Ascending aorta (tissue), 2 donors: ENCODE measurements around the gene ADORA1. TPM values are rescaled to one million over a fixed set of nuclear protein-coding genes. Genes with fewer than 3 reads are reported as not detected.

ENCODE experiments used
- DNase-seq, 2 donors: peaks; one replicate each; pipeline ENCODE4 v3.0.0-alpha.2; 2019; ENCODE audit warnings: low spot score in 2 of 2
- H3K27ac ChIP-seq, 2 donors: fragments of 200-600 bp; sonication (generic); one replicate each; pipeline ENCODE4 v1.5.1; 2016 to 2017; ENCODE audit warnings: mild to moderate bottlenecking in 1 of 2
- H3K27me3 ChIP-seq: fragments of 200-600 bp; sonication (generic); one replicate; pipeline ENCODE4 v1.5.1; 2017
- H3K36me3 ChIP-seq, 2 donors: fragments of 200-600 bp; sonication (generic); one replicate each; pipeline ENCODE4 v1.5.1; 2016
- H3K4me1 ChIP-seq, 2 donors: fragments of 200-600 bp; sonication (generic); one replicate each; pipeline ENCODE4 v1.5.1; 2016 to 2017; ENCODE audit warnings: mild to moderate bottlenecking in 1 of 2
- H3K4me3 ChIP-seq, 2 donors: fragments of 200-600 bp; sonication (generic); one replicate each; pipeline ENCODE4 v1.5.1; 2016 to 2017; ENCODE audit warnings: mild to moderate bottlenecking in 1 of 2
- H3K9me3 ChIP-seq, 2 donors: fragments of 200-600 bp; sonication (generic); one replicate each; pipeline ENCODE4 v1.5.1; 2016
- CTCF ChIP-seq, 3 experiments: fragments of 200-600 bp in 2 of 3; fragments of 450-650 bp in 1 of 3; sonication (generic) in 2 of 3; IDR thresholded peaks; one replicate each; pipeline ENCODE4 v1.5.1; 2016 to 2019; ENCODE audit warnings: antibody characterized with exemption in 3 of 3, mild to moderate bottlenecking in 1 of 3, moderate library complexity in 1 of 3
- intact Hi-C: fragments of 100-400 bp; cut with DNase I; formaldehyde crosslinking; loops from one replicate; pipeline ENCODE4 v1.15.1; 2023
- total RNA-seq: library from RNA; depleted of rRNA; stranded (reverse); fragments of >200 nt; gene quantifications from one replicate; pipeline ENCODE4 v1.1.0, GENCODE V29; 2016

ADORA1 gene
- total RNA-seq, 1 donor from 2014 or later = 2.0 TPM

- TF ChIP-seq CTCF (IDR thresholded peaks at IDR 0.05) = no peak
- H3K4me3 ChIP-seq = no peak overlapping the region
- no peak for DNase-seq
- no peaks in the 10 kb centered on the region for H3K27me3 ChIP-seq
- no peaks in the 10 kb centered on the region for H3K4me1 ChIP-seq
- no peak overlapping the region for H3K27ac ChIP-seq
- H3K36me3 ChIP-seq = no peaks in the 10 kb centered on the region
- H3K9me3 ChIP-seq = no peaks in the 10 kb centered on the region
- intact Hi-C loops = no loop called here
Measured at GRCh38 chr1:203190949-203191348, 63.4 kb downstream of the ADORA1 start.

- no peaks in the 10 kb centered on the region for H3K27me3 ChIP-seq
- no peaks in the 10 kb centered on the region for H3K36me3 ChIP-seq
- DNase-seq = no peak
- no peak overlapping the region for H3K4me3 ChIP-seq
- no peak for TF ChIP-seq CTCF (IDR thresholded peaks at IDR 0.05)
- H3K9me3 ChIP-seq = no peaks in the 10 kb centered on the region
- H3K27ac ChIP-seq = no peak overlapping the region
- peaks cover 0 to 6% of the 10 kb centered on the region in 2 donors for H3K4me1 ChIP-seq
- intact Hi-C loops = no loop called here
Measured at GRCh38 chr1:203196371-203196770, 68.8 kb downstream of the ADORA1 start.

GRCh38 chr1:203197625-203198024 lies 70.1 kb downstream of the ADORA1 start:
- no peaks in the 10 kb centered on the region for H3K27me3 ChIP-seq
- no peak for DNase-seq
- TF ChIP-seq CTCF (IDR thresholded peaks at IDR 0.05) = no peak
- no peak overlapping the region for H3K4me3 ChIP-seq
- no peaks in the 10 kb centered on the region for H3K9me3 ChIP-seq
- intact Hi-C loops = no loop called here
- no peaks in the 10 kb centered on the region for H3K36me3 ChIP-seq
- no peak overlapping the region for H3K27ac ChIP-seq
- H3K4me1 ChIP-seq = peaks cover 0 to 6% of the 10 kb centered on the region in 2 donors

GRCh38 chr1:203199002-203199401 lies 71.5 kb downstream of the ADORA1 start:
- TF ChIP-seq CTCF (IDR thresholded peaks at IDR 0.05) = no peak
- no peak overlapping the region for H3K27ac ChIP-seq
- H3K4me3 ChIP-seq = no peak overlapping the region
- H3K9me3 ChIP-seq = no peaks in the 10 kb centered on the region
- no peak for DNase-seq
- peaks cover 0 to 6% of the 10 kb centered on the region in 2 donors for H3K4me1 ChIP-seq
- no peaks in the 10 kb centered on the region for H3K27me3 ChIP-seq
- no peaks in the 10 kb centered on the region for H3K36me3 ChIP-seq
- intact Hi-C loops = no loop called here

- H3K27ac ChIP-seq = peak overlapping the region; percentile 22 to 46
- intact Hi-C loops = no loop called here
- no peak for TF ChIP-seq CTCF (IDR thresholded peaks at IDR 0.05)
- no peak for DNase-seq
- peaks cover 0 to 6% of the 10 kb centered on the region in 2 donors for H3K4me1 ChIP-seq
- no peaks in the 10 kb centered on the region for H3K36me3 ChIP-seq
- H3K4me3 ChIP-seq = no peak overlapping the region
- no peaks in the 10 kb centered on the region for H3K27me3 ChIP-seq
- no peaks in the 10 kb centered on the region for H3K9me3 ChIP-seq
Measured at GRCh38 chr1:203199481-203199815, 71.9 kb downstream of the ADORA1 start.
